ENCODE data around the gene CNIH2. TPM values are rescaled to one million over a fixed set of nuclear protein-coding genes. Genes with fewer than 3 reads are reported as not detected.

CNIH2 gene
- total and polyA plus RNA-seq, 9 of the 15 experiments (the other 6 are each of a cell fraction or from before 2014, with no cell fraction given) = 0.26 to 0.89 (median 0.40) TPM; not detected in 4

DNA sequence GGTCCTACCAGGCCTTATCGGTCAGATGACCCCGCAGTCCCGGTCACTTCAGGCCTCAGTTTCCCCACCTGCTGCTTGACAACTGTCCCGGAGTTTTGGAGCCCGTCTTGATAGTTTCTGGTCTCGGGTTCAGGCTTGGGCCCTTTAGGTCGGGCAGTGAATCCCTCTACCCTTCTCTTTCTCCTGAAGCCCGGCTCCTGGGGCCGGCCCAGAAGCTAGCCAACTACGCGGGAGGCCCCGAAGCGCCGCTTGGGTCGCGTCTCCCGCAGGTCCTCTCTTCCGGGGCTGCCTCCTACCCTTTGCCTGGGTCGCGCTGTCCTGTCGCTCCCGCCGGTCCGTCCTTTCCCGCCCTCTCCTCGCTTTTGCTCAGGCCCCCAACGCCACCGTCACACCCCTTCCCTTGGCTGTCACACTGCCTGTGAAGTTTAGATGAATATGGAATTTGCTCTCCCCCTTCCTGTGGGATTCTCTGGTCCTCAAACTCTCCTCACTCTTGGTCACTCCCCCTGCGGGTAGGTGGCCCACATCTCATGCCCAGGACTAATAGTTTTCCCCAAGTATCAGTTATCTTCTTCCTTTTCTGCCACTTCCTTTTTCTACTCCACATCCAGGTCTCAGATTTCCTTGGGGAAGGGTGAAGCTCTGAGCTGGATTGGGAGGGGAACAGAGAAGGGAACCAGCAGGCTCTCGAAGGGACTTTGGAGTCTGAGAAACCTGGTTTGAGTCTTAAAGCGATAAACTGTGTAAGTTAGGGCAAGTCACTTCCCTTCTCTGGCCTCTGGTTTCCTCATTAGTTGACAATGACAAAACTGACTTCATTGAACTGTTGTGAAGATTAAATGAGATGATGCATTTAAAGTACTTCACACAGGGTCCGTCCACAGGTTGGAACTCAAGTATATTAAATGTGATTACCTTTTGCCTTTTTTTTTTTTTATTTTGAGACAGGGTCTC lies 8.7 kb upstream of the CNIH2 start (continued):
- TF ChIP-seq CXXC5 (CRISPR knock-in tag; IDR thresholded peaks at IDR 0.05) (0 out of 2 replicates have a peak, but pooled peaks have one; percentile 1), HDAC1 (IDR thresholded peaks at IDR 0.05) (peak in 1 of 2 experiments; percentile 16; a peak in 1 of 4 replicates), TEAD1 (CRISPR knock-in tag; IDR thresholded peaks at IDR 0.05) (peak in 1 of 2 experiments; percentile 68; a peak in 2 of 4 replicates), NR2C2 (CRISPR knock-in tag; IDR thresholded peaks at IDR 0.05) (no peak), NR2C2 (tag; IDR thresholded peaks at IDR 0.05) (peak; percentile 78; the same call in 1 of the 2 replicates), ZNF143 (CRISPR knock-in tag; IDR thresholded peaks at IDR 0.05) (0 out of 2 replicates have a peak, but pooled peaks have one; percentile 29), ZNF408 (CRISPR knock-in tag; IDR thresholded peaks at IDR 0.05; ENCODE audit: low read depth) (no peak)
- TF ChIP-seq, protein P1, sequence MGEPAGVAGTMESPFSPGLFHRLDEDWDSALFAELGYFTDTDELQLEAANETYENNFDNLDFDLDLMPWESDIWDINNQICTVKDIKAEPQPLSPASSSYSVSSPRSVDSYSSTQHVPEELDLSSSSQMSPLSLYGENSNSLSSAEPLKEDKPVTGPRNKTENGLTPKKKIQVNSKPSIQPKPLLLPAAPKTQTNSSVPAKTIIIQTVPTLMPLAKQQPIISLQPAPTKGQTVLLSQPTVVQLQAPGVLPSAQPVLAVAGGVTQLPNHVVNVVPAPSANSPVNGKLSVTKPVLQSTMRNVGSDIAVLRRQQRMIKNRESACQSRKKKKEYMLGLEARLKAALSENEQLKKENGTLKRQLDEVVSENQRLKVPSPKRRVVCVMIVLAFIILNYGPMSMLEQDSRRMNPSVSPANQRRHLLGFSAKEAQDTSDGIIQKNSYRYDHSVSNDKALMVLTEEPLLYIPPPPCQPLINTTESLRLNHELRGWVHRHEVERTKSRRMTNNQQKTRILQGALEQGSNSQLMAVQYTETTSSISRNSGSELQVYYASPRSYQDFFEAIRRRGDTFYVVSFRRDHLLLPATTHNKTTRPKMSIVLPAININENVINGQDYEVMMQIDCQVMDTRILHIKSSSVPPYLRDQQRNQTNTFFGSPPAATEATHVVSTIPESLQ (CRISPR knock-in tag; IDR thresholded peaks at IDR 0.05) = 0 out of 2 replicates have a peak, but pooled peaks have one; percentile 5
- TF ChIP-seq, protein P2, sequence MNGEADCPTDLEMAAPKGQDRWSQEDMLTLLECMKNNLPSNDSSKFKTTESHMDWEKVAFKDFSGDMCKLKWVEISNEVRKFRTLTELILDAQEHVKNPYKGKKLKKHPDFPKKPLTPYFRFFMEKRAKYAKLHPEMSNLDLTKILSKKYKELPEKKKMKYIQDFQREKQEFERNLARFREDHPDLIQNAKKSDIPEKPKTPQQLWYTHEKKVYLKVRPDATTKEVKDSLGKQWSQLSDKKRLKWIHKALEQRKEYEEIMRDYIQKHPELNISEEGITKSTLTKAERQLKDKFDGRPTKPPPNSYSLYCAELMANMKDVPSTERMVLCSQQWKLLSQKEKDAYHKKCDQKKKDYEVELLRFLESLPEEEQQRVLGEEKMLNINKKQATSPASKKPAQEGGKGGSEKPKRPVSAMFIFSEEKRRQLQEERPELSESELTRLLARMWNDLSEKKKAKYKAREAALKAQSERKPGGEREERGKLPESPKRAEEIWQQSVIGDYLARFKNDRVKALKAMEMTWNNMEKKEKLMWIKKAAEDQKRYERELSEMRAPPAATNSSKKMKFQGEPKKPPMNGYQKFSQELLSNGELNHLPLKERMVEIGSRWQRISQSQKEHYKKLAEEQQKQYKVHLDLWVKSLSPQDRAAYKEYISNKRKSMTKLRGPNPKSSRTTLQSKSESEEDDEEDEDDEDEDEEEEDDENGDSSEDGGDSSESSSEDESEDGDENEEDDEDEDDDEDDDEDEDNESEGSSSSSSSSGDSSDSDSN (IDR thresholded peaks at IDR 0.05; ENCODE audit: borderline replicate concordance in 1 of 2, low read depth in 2 of 2, low read length in 2 of 2) = 0 out of 4 replicates have a peak, but pooled peaks of 1 of the 2 experiments have one; percentile 33

Data from K562 (cell line).